Motor neuron (in vitro differentiated cells): ENCODE results near the gene IL32. TPM values are rescaled to one million over a fixed set of nuclear protein-coding genes. Genes with fewer than 3 reads are reported as not detected.
"Not testable (repeated sequence)": the region's sequence is repeated elsewhere in the genome, so short reads cannot be mapped to it uniquely, and the experiment has no call there.

Experiments used
- ATAC-seq, 8 experiments: fragments of 200-7000 bp; cut with Tn5 transposase; replicated peaks in 6 of 8; 2 replicates each; pipeline ENCODE4 v1.8.0; 2021; ENCODE audit warnings: mild to moderate bottlenecking in 8 of 8, moderate library complexity in 8 of 8
- H3K27ac ChIP-seq, 2 donors: fragments of 250-450 bp; sonication (Bioruptor Pico); 2 replicates each; pipeline ENCODE4 v1.9.0; 2021; ENCODE audit warnings: antibody characterized with exemption in 2 of 2, mild to moderate bottlenecking in 2 of 2, moderate library complexity in 1 of 2
- H3K4me1 ChIP-seq, 2 donors: fragments of 250-450 bp; sonication (Bioruptor Pico); replicated peaks in 1 of 2; 2 replicates each; pipeline ENCODE4 v1.6.1; 2021; ENCODE audit warnings: antibody characterized with exemption in 2 of 2, mild to moderate bottlenecking in 2 of 2, moderate library complexity in 1 of 2
- H3K4me3 ChIP-seq, 5 donors: fragments of 250-450 bp; sonication (Bioruptor Pico); 2 replicates each; pipeline ENCODE4 v1.9.0; 2021; ENCODE audit warnings: antibody characterized with exemption in 5 of 5, mild to moderate bottlenecking in 5 of 5, moderate library complexity in 4 of 5
- WGBS, 10 experiments: fragments of 450-650 bp; shearing (Covaris generic); methylation state at CpG; one replicate each; pipeline ENCODE4 v1.0.0; 2022; 5-methylcytosine and 5-hydroxymethylcytosine counted together
- in situ Hi-C, 9 experiments: fragments of 400-800 bp; cut with MboI; loops; one replicate each; pipeline ENCODE4 v1.15.0; 2021; ENCODE audit warnings: low sequenced_read_pairs in 9 of 9, low pct_unique_long_range_greater_than_20kb in 2 of 9; ENCODE audit not compliant: unreplicated experiment in 9 of 9
- total RNA-seq, 8 experiments: library from RNA; unstranded; fragments of 300-600 nt; gene quantifications; 2 replicates each; pipeline versions ENCODE4 v1.2.3 to v1.2.4, GENCODE V29; 2022

Gene IL32
- total RNA-seq, 8 experiments from 2014 or later = 0.22 to 41.3 (median 4.0) TPM

- in situ Hi-C loops = no loop called here
- Histone ChIP-seq H3K4me3 (peak overlapping the region in 4 of 5 donors; percentile 88 to 93 (median 92)), H3K4me1 (peaks cover 3 to 9% of the 10 kb centered on the region in 2 donors), H3K27ac (no peak overlapping the region)
- no peak for ATAC-seq
- 60 to 100% (median 89%) methylated on average over 2 to 10 of the region's 22 CpGs; no CpG with 5 or more reads in 3 of the 10 experiments for WGBS, 10 experiments
Observed at GRCh38 chr16:3057181-3058138, 8.0 kb upstream of the IL32 start.

GRCh38 chr16:3058139-3059030, 7.1 kb upstream of the IL32 start:
- peak overlapping the region; percentile 86 to 93 (median 90) for H3K4me3 ChIP-seq
- 80 to 100% (median 100%) methylated on average over 1 of the region's 77 CpGs; no CpG with 5 or more reads in 7 of the 10 experiments for WGBS, 10 experiments
- peak; percentile 12 to 70 (median 54) for ATAC-seq
- in situ Hi-C loops = no loop called here
- peak overlapping the region in 1 of 2 donors; percentile 72 for H3K27ac ChIP-seq
- H3K4me1 ChIP-seq = peaks cover 3 to 9% of the 10 kb centered on the region in 2 donors

- H3K27ac ChIP-seq = peak overlapping the region; percentile 45 to 72
- peaks cover 3 to 9% of the 10 kb centered on the region in 2 donors for H3K4me1 ChIP-seq
- H3K4me3 ChIP-seq = peak overlapping the region; percentile 86 to 93 (median 90)
- in situ Hi-C loops = no loop called here
- no CpG with 5 or more reads among the region's 67 CpGs for WGBS, 10 experiments
- ATAC-seq = peak; percentile 82 to 93 (median 90)
Observed at GRCh38 chr16:3059041-3059722, 6.3 kb upstream of the IL32 start.

GRCh38 chr16:3059723-3060242, 5.7 kb upstream of the IL32 start:
- in situ Hi-C loops = no loop called here
- Histone ChIP-seq H3K4me1 (peaks cover 3 to 9% of the 10 kb centered on the region in 2 donors), H3K4me3 (peak overlapping the region; percentile 86 to 93 (median 90)), H3K27ac (peak overlapping the region in 1 of 2 donors; percentile 66)
- no peak for ATAC-seq
- WGBS, 10 experiments = 20% methylated on average over 1 of the region's 9 CpGs; no CpG with 5 or more reads in 9 of the 10 experiments

- Histone ChIP-seq H3K4me1 (peaks cover 3 to 9% of the 10 kb centered on the region in 2 donors), H3K27ac (no peak overlapping the region), H3K4me3 (no peak overlapping the region)
- in situ Hi-C loops = no loop called here
- no peak for ATAC-seq
- 57 to 100% (median 87%) methylated on average over 1 to 9 of the region's 14 CpGs; no CpG with 5 or more reads in 1 of the 10 experiments for WGBS, 10 experiments
Observed at GRCh38 chr16:3060339-3061127, 4.9 kb upstream of the IL32 start.

- Histone ChIP-seq H3K27ac (no peak overlapping the region), H3K4me3 (no peak overlapping the region), H3K4me1 (peaks cover 3 to 9% of the 10 kb centered on the region in 2 donors)
- ATAC-seq = no peak
- in situ Hi-C loops = no loop called here
- 60 to 100% (median 87%) methylated on average over 1 to 6 of the region's 6 CpGs for WGBS, 10 experiments
Observed at GRCh38 chr16:3062553-3062952, 2.9 kb upstream of the IL32 start.

- in situ Hi-C loops = no loop called here
- 76 to 100% (median 82%) methylated on average over 1 to 6 of the region's 8 CpGs; no CpG with 5 or more reads in 4 of the 10 experiments for WGBS, 10 experiments
- Histone ChIP-seq H3K4me3 (no peak overlapping the region), H3K4me1 (peaks cover 0 to 6% of the 10 kb centered on the region in 2 donors), H3K27ac (no peak overlapping the region)
- no peak for ATAC-seq
Observed at GRCh38 chr16:3063625-3064386, 1.6 kb upstream of the IL32 start.

- ATAC-seq = peak in 2 of 8 experiments; percentile 7 to 8
- WGBS, 10 experiments = 40 to 100% (median 91%) methylated on average over 1 to 4 of the region's 26 CpGs; no CpG with 5 or more reads in 4 of the 10 experiments
- in situ Hi-C loops = no loop called here
- no peak overlapping the region for H3K4me3 ChIP-seq
- no peaks in the 10 kb centered on the region for H3K4me1 ChIP-seq
- no peak overlapping the region for H3K27ac ChIP-seq
Observed at GRCh38 chr16:3065742-3066439, 451 bp downstream of the IL32 start.

GRCh38 chr16:3066440-3066748, 954 bp downstream of the IL32 start:
- 100% methylated on average over 1 of the region's 7 CpGs; no CpG with 5 or more reads in 9 of the 10 experiments for WGBS, 10 experiments
- ATAC-seq = no peak
- Histone ChIP-seq H3K27ac (no peak overlapping the region), H3K4me1 (no peaks in the 10 kb centered on the region), H3K4me3 (no peak overlapping the region)
- in situ Hi-C loops = no loop called here

GRCh38 chr16:3068487-3068886, 3.0 kb downstream of the IL32 start:
- in situ Hi-C loops = no loop called here
- Histone ChIP-seq H3K27ac (no peak overlapping the region), H3K4me1 (no peaks in the 10 kb centered on the region), H3K4me3 (no peak overlapping the region)
- no peak for ATAC-seq
- WGBS, 10 experiments = 40 to 90% (median 73%) methylated on average over 1 to 3 of the region's 4 CpGs; no CpG with 5 or more reads in 5 of the 10 experiments

- no CpG with 5 or more reads among the region's 11 CpGs for WGBS, 10 experiments
- in situ Hi-C loops, ATAC-seq, H3K4me3 ChIP-seq, H3K4me1 ChIP-seq, H3K27ac ChIP-seq: not testable (repeated sequence)
Observed at GRCh38 chr16:3069146-3069545, 3.7 kb downstream of the IL32 start.
